IPS-20b (cell line): ENCODE results near the gene GFOD2.

ENCODE experiments used
- H3K27ac ChIP-seq: one replicate; pipeline ENCODE4 v1.5.1; 2013; ENCODE audit warnings: low read length
- H3K27me3 ChIP-seq: 2 replicates; pipeline ENCODE4 v1.6.1; 2013; ENCODE audit warnings: mild to moderate bottlenecking, low read length, inconsistent platforms; ENCODE audit not compliant: insufficient read depth
- H3K36me3 ChIP-seq: 2 replicates; pipeline ENCODE4 v1.6.1; 2013; ENCODE audit warnings: low read depth, mild to moderate bottlenecking, inconsistent platforms, low read length, moderate library complexity; ENCODE audit not compliant: insufficient read depth
- H3K4me1 ChIP-seq: 2 replicates; pipeline ENCODE4 v1.6.1; 2013; ENCODE audit warnings: mild to moderate bottlenecking, control low read depth, inconsistent platforms, low read length, moderate library complexity; ENCODE audit not compliant: insufficient read depth
- H3K4me3 ChIP-seq: 2 replicates; pipeline ENCODE4 v1.5.1; 2013; ENCODE audit warnings: mild to moderate bottlenecking, low read length, inconsistent platforms
- H3K9ac ChIP-seq: 2 replicates; pipeline ENCODE4 v1.6.1; 2013; ENCODE audit warnings: low read depth, mild to moderate bottlenecking, inconsistent platforms, low read length, moderate library complexity
- H3K9me3 ChIP-seq: 2 replicates; pipeline ENCODE4 v1.6.1; 2013; ENCODE audit warnings: mild to moderate bottlenecking, low read depth, low read length, inconsistent platforms; ENCODE audit not compliant: insufficient read depth

The GFOD2 gene

DNA sequence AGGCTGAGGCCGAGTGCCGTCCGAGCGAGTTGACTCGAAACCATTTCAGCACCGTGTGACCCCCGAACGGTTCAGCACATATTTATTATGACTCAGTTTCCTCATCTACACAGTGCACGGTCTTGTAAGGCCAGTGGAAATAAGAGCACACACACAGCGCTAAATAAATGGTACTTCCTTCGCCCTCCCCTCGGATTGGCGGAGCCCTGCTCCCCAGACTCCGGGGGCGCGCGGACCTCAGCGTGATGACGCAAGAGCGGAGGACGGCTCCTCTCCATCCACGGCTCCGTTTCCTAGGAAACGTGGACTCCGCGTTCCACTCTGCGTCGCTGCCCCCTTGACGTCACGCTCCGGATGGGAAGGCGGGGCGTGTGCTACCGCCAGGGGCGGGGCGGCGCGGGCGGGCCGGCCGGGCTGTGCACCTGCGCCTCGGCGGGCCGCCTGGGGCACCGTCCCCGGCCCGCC lies 58.5 kb downstream of the GFOD2 start, which contains the start of gene PARD6A:
Gene PARD6A (plus strand): TSS at position 397 of the 465 bp plus-strand sequence. CDS start 79 bp downstream, outside the sequence.
- peak within 1 kb of the TSS; percentile 94 for H3K4me3 ChIP-seq

DNA sequence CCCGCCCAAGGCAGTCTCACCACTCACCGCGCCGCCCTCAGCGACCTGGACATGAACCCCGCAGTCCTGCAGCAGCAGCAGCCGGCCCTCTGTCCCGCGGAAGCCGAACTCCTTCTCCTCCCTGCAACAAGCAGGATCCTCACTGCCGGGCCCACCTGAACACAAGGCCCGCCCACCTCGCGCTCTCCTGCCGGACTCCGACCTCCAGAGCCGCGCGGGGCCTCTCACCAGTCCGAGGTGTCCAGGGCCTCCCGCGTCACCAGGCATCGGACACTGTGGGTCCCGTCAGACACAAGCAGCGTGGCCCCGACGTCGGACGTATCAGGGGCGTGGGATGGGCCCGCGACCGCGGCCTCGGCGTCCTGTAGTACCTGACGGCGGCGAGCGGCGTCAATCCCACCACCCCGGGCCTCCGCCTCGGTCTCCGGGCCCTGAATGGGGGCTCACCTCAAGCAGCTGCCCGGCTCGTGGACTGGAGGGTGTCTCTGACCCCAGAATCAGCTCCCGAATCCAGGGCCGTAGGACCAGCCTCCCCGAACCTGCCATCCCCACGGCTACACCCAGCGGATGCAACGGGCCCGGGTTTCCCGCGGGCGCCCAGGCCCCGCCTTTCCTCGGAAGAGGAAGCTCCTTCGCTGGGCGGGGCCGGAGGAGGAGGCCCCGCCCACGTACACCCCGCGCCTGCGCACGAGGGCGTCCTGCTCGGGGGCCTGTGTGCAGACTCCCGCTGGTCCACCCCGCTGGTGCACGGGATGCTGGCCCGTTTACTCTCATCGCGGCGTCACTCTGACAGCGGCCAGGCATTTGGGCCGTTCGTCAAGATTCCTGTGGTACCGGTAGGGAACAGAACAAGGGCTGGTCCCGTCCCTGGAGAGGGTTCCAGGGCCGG lies 59.2 kb downstream of the GFOD2 start, which contains the start of gene ACD:
Gene ACD (minus strand): TSS at position 586 of the 889 bp plus-strand sequence. CDS start 40 bp downstream, at position 546.
- Histone ChIP-seq H3K27me3 (peaks cover 22% of the 10 kb centered on the region; the same call in 1 of the 2 replicates), H3K9me3 (no peaks in the 10 kb centered on the region), H3K36me3 (peaks cover 12% of the 10 kb centered on the region; the same call in 1 of the 2 replicates), H3K4me1 (peaks cover 10% of the 10 kb centered on the region; the same call in 1 of the 2 replicates), H3K27ac (peak within 1 kb of the TSS; percentile 77), H3K4me3 (peak within 1 kb of the TSS; percentile 94), H3K9ac (peak within 1 kb of the TSS; percentile 80)

More for the DNA sequence above, 58.5 kb downstream of the GFOD2 start, which contains the start of gene PARD6A:
- Histone ChIP-seq H3K9ac (peak within 1 kb of the TSS; percentile 80), H3K9me3 (no peaks in the 10 kb centered on the region), H3K36me3 (peaks cover 12% of the 10 kb centered on the region; the same call in 1 of the 2 replicates), H3K4me1 (peaks cover 10% of the 10 kb centered on the region; the same call in 1 of the 2 replicates), H3K27me3 (peaks cover 17% of the 10 kb centered on the region; the same call in 1 of the 2 replicates), H3K27ac (peak within 1 kb of the TSS; percentile 77)

DNA sequence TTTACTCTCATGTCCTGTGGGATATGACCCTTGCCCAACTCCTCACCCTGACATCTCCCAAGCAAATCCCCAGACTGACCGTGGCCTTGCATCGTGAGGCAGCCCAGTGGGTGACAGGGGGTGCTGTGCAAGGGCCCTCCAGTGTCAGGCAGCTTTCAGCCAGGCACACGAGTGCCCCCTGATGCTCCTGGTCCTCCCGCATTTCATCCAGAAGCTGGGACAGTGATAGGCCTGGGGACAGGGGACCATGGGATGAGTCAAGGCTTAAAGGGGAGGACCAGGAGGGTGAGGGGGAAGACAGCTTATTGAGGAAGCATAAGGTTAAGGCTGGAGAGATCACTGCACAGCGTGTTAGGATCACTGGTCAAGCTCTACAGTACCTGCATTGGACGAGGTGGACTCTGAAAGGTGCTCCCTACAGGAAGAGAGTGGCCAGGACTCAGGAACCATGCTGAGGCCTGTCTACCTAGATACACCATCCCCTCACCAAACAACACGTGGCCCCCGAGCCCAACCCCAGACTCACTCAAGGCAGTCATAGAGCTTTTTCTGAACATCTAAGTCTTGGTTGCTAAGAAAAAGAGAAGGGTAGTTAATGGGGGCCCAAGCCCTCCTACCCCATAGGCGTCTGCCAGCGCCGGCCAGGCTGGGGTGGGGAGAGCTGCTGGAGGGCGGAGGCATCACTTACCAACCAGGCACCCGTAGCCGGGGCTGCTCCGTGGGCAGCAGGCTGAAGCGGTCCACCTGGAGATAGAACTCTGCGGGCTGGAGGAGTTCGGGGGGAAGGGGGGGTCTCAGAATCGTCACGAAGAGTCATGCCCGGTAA lies 60.1 kb downstream of the GFOD2 start:
- Histone ChIP-seq H3K36me3 (peaks cover 12% of the 10 kb centered on the region; the same call in 1 of the 2 replicates), H3K9me3 (no peaks in the 10 kb centered on the region), H3K27me3 (peaks cover 31% of the 10 kb centered on the region), H3K27ac (no peak overlapping the region), H3K9ac (peak overlapping the region; percentile 80; the same call in 1 of the 2 replicates), H3K4me3 (peak overlapping the region; percentile 94), H3K4me1 (peaks cover 10% of the 10 kb centered on the region; the same call in 1 of the 2 replicates)

DNA sequence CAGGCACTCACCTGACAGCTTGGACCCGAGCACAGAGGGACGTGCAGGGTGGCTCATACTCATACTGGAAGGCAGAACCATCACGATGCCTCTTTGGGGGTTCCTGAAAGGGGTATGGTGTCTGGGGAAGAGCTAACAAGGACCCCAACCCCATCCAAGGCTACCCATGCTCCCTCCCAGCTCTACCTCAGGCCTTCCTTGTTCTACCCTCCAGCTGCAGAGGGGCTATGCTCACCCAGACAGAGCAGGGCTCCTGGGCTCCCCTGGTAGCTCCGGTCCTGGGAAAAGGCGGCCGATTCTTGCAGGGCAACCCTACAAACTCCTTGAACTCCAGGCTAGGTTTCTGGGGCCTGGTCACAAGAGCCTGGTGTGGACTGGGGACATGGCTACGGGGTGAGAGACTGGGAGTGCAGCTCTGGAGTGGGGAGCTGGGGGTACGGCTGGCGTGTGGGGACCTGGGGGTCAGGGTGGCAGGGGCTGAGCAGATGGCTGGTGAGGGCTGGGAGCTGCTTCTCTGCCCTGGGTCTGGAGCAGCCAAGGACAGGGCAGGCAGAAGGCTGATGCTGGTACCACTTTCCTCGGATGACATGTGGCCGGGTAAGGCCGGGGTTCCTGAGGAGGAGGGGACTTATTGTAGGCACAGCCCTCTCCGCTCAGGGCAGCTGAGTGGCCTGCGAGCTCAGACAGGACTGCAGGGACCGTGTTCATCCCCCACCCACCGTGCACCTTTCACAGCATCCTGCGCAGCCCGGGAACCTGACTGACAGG lies 61.2 kb downstream of the GFOD2 start:
- Histone ChIP-seq H3K27me3 (peaks cover 41% of the 10 kb centered on the region), H3K4me3 (no peak overlapping the region), H3K4me1 (peaks cover 10% of the 10 kb centered on the region; the same call in 1 of the 2 replicates), H3K9me3 (no peaks in the 10 kb centered on the region), H3K36me3 (peaks cover 12% of the 10 kb centered on the region; the same call in 1 of the 2 replicates), H3K27ac (no peak overlapping the region), H3K9ac (no peak overlapping the region)

DNA sequence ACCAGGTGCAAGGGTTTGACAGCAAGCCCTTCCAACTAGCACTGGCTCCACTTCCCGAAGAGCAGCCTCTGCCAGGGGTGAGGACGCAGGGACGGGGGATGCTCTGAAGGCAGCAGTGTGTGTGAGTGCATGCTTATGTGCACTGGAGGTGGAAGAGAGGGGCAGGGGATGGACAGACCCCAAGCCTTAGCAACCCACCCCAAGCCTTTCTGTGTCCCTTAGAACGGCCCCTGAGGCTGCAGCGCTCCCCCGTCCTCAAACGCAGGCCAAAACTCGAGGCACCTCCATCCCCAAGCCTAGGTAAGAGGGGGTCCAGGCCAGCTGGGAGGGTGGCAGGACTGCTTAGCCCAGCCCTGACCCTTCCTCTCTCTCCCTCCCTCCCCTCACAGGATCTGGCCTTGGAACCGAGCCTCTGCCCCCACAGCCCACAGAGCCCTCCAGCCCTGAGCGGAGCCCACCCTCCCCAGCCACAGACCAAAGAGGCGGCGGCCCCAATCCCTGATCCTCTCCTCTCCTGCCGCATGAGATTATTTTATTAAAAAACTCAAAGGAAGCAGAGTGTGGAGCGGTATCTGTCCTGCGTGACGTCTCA lies 62.0 kb downstream of the GFOD2 start:
- Histone ChIP-seq H3K4me1 (peaks cover 10% of the 10 kb centered on the region; the same call in 1 of the 2 replicates), H3K4me3 (no peak overlapping the region), H3K27ac (no peak overlapping the region), H3K27me3 (peaks cover 43% of the 10 kb centered on the region), H3K9me3 (no peaks in the 10 kb centered on the region), H3K9ac (no peak overlapping the region), H3K36me3 (peaks cover 12% of the 10 kb centered on the region; the same call in 1 of the 2 replicates)

DNA sequence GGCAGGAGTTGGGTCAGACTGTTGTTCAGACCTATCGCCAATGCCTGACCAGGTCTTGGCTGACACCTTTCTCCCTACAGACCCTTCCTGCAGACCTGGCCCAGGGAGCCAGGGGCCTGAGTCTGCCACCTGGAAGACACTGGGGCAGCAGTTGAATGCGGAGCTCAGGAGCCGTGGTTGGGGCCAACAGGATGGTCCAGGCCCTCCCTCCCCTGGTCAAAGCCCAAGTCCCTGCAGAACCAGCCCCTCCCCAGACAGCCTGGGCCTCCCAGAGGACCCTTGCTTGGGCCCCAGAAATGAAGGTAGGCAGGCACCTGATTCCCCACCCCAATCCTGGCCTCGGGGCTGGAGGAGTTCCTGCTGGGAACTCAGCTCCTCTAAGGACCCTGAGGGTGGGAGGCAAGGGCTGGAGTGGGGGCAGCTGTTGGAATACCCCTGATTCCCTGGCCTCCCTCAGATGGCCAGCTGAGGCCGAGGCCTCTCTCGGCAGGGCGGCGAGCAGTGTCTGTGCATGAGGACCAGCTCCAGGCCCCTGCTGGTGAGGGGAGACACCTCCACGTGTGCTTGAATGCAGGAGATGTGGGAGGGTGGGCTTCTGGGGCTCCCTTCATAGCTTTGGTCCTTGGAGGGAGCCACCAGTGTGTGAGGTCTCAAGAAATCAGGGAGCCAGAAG lies 62.6 kb downstream of the GFOD2 start:
- Histone ChIP-seq H3K4me3 (no peak overlapping the region), H3K36me3 (peaks cover 12% of the 10 kb centered on the region; the same call in 1 of the 2 replicates), H3K9me3 (no peaks in the 10 kb centered on the region), H3K9ac (no peak overlapping the region), H3K27ac (no peak overlapping the region), H3K27me3 (peaks cover 43% of the 10 kb centered on the region), H3K4me1 (peaks cover 6% of the 10 kb centered on the region; the same call in 1 of the 2 replicates)

DNA sequence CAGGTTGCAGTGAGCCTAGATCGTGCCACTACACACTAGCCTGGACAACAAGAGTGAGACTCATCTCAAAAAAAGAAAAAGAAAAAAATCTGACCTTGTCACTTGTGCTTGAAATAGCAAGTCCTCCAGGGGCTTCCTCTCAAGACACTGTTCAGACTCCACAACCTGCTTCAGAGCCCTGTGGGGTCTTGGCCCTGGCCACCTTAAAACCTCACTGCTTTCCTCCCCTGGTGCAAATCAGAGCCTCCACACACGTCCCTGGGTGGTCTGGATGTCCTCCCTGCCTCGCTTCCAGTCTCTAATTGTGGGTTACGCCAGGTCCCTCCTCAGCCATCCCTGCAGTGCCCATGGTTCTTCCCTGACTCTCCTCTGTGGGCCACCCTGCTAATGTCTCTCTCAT lies 63.8 kb downstream of the GFOD2 start:
- no peak overlapping the region for H3K9ac ChIP-seq
- H3K36me3 ChIP-seq: peaks cover 12% of the 10 kb centered on the region; the same call in 1 of the 2 replicates
- H3K27ac ChIP-seq: no peak overlapping the region
- peaks cover 5% of the 10 kb centered on the region; the same call in 1 of the 2 replicates for H3K4me1 ChIP-seq
- H3K9me3 ChIP-seq: no peaks in the 10 kb centered on the region
- H3K27me3 ChIP-seq: peaks cover 53% of the 10 kb centered on the region
- no peak overlapping the region for H3K4me3 ChIP-seq

DNA sequence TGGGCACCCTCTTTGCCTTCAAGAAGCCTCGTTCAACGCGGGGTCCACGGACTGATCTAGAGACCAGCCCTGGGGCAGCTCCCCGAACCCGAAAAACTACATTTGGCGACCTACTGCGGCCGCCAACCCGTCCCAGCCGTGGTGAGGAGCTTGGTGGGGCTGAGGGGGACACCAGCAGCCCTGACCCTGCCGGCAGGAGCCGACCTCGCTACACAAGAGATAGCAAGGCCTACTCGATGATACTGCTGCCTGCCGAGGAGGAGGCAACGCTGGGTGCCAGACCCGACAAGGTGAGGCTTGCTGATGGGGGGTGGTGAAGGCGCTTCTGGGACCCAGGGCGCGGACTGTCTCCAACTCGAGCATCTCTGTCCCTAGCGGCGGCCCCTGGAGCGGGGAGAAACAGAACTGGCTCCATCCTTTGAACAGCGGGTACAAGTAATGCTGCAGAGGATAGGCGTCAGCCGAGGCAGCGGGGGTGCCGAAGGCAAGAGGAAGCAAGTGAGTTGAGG lies 64.7 kb downstream of the GFOD2 start:
- H3K27ac ChIP-seq: no peak overlapping the region
- H3K9ac ChIP-seq: no peak overlapping the region
- peaks cover 12% of the 10 kb centered on the region; the same call in 1 of the 2 replicates for H3K36me3 ChIP-seq

DNA sequence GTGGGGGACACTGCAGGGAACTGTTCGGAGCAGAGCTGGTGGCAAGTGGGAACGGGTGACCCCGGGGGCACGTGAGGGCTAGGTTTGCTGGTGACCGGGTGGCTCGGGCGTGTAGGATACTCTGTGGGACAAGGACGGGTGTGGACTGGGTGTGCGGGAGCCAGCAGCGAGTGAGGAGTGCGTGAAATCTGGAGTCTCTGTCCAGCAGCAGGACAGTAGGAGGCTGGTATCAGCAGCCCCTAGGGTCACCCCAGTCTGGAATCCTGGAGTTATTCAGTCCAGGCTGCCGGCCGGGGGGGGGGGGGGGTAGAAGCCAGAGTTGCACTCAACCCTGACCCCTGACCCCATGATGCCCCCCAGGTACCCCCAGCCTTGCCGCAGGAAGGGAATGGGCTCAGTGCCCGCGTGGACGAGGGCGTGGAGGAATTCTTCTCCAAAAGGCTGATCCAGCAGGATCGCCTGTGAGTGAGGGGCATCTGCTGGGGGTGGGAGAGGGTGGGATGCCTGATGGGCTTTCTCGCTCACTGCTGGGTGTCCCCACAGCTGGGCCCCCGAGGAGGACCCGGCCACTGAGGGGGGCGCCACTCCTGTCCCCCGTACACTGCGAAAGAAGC lies 65.2 kb downstream of the GFOD2 start:
- Histone ChIP-seq H3K4me1 (no peaks in the 10 kb centered on the region), H3K4me3 (peak overlapping the region; percentile 60; the same call in 1 of the 2 replicates), H3K9me3 (no peaks in the 10 kb centered on the region), H3K9ac (no peak overlapping the region), H3K27me3 (peaks cover 59% of the 10 kb centered on the region), H3K36me3 (peaks cover 12% of the 10 kb centered on the region; the same call in 1 of the 2 replicates), H3K27ac (no peak overlapping the region)

More for the DNA sequence above, 64.7 kb downstream of the GFOD2 start:
- H3K4me1 ChIP-seq: peaks cover 5% of the 10 kb centered on the region; the same call in 1 of the 2 replicates
- no peak overlapping the region for H3K4me3 ChIP-seq
- no peaks in the 10 kb centered on the region for H3K9me3 ChIP-seq
- peaks cover 59% of the 10 kb centered on the region for H3K27me3 ChIP-seq
